H1 (cell line): ENCODE data around the gene NFIA. TPM values are rescaled to one million over a fixed set of nuclear protein-coding genes. Genes with fewer than 3 reads are reported as not detected.

Source experiments
- CTCF ChIA-PET: fragments of 300-600 bp; sonication (Branson Sonifier 250); formaldehyde crosslinking; loops from one replicate; lab custom pipeline; 2021; ENCODE audit not compliant: partially characterized antibody; lab: Charles Lee
- POLR2A ChIA-PET: fragments of 300-600 bp; sonication (Branson Sonifier 250); formaldehyde crosslinking; loops from one replicate; lab custom pipeline; 2021; ENCODE audit warnings: inconsistent platforms; ENCODE audit not compliant: partially characterized antibody; lab: Charles Lee
- DNase-seq, 2 experiments: peaks; one replicate each; pipeline versions ENCODE4 v3.0.0 to v3.0.0-alpha.2; 2010 to 2022; ENCODE audit warnings: low spot score in 2 of 2, low read depth in 1 of 2, mixed read lengths in 1 of 2
- FAIRE-seq: peaks from 2 replicates; lab custom pipeline; 2011; peaks lifted over from hg19 to GRCh38; lab: Jason Lieb, UNC
- H2AFZ ChIP-seq: 2 replicates; pipeline ENCODE4 v1.8.1; 2012; ENCODE audit warnings: low read length, inconsistent platforms
- H2AK5ac ChIP-seq: 2 replicates; pipeline ENCODE4 v1.6.1; 2013; ENCODE audit warnings: low read depth, low read length
- H2BK120ac ChIP-seq: replicated peaks from 2 replicates; pipeline ENCODE3; 2013; ENCODE audit warnings: low read depth, low read length, inconsistent platforms
- H2BK12ac ChIP-seq: 2 replicates; pipeline ENCODE4 v1.6.1; 2013; ENCODE audit warnings: low read depth, low read length
- H2BK15ac ChIP-seq: 2 replicates; pipeline ENCODE4 v1.6.1; 2013; ENCODE audit warnings: low read length
- H2BK20ac ChIP-seq: 2 replicates; pipeline ENCODE4 v1.6.1; 2013; ENCODE audit warnings: low read length
- H2BK5ac ChIP-seq: 2 replicates; pipeline ENCODE4 v1.6.1; 2013; ENCODE audit warnings: low read depth, low read length
- H3K14ac ChIP-seq: 2 replicates; pipeline ENCODE4 v1.6.1; 2013; ENCODE audit warnings: inconsistent platforms; ENCODE audit not compliant: insufficient read length
- H3K18ac ChIP-seq: 2 replicates; pipeline ENCODE4 v1.6.1; 2013; ENCODE audit warnings: low read length; ENCODE audit errors: extremely low read depth
- H3K23ac ChIP-seq: 2 replicates; pipeline ENCODE4 v1.6.1; 2013; ENCODE audit warnings: inconsistent platforms; ENCODE audit not compliant: insufficient read length
- H3K23me2 ChIP-seq: 2 replicates; pipeline ENCODE4 v1.6.1; 2013; ENCODE audit warnings: low read depth, low read length
- H3K27ac ChIP-seq: 2 replicates; pipeline ENCODE4 v1.6.1; 2011; ENCODE audit warnings: low read depth, low read length, inconsistent platforms
- H3K27me3 ChIP-seq, 4 experiments: replicated peaks in 1 of 4; 1 replicate in 1 of 4; 2 replicates in 3 of 4; pipeline versions ENCODE4 v1.6.1 to v1.8.1; 2011 to 2013; ENCODE audit warnings: low read length in 3 of 4, mild to moderate bottlenecking in 3 of 4, inconsistent platforms in 2 of 4, mixed read lengths in 2 of 4, moderate library complexity in 1 of 4; ENCODE audit not compliant: control insufficient read depth in 3 of 4, insufficient read depth in 3 of 4; ENCODE audit errors: extremely low read depth in 1 of 4
- H3K36me3 ChIP-seq, 4 experiments: 2 replicates each; pipeline versions ENCODE4 v1.6.1 to v1.8.1; 2011 to 2013; ENCODE audit warnings: mild to moderate bottlenecking in 4 of 4, low read length in 3 of 4, moderate library complexity in 2 of 4, control low read depth in 1 of 4, inconsistent platforms in 1 of 4; ENCODE audit not compliant: insufficient read depth in 4 of 4, control insufficient read depth in 2 of 4
- H3K4ac ChIP-seq: replicated peaks from 2 replicates; pipeline ENCODE3; 2013; ENCODE audit warnings: low read length, low read depth, mixed read lengths, inconsistent platforms; ENCODE audit not compliant: insufficient read length
- H3K4me1 ChIP-seq, 4 experiments: replicated peaks in 1 of 4; 1 replicate in 1 of 4; 2 replicates in 3 of 4; pipeline versions ENCODE4 v1.6.1 to v1.8.1; 2011 to 2013; ENCODE audit warnings: low read length in 3 of 4, inconsistent platforms in 2 of 4, mixed read lengths in 1 of 4; ENCODE audit not compliant: insufficient read depth in 4 of 4, control insufficient read depth in 3 of 4
- H3K4me2 ChIP-seq, 2 experiments: 2 replicates each; pipeline versions ENCODE4 v1.6.1 to v1.8.1; 2011 to 2013; ENCODE audit warnings: low read depth in 2 of 2, low read length in 2 of 2, control low read depth in 1 of 2, inconsistent platforms in 1 of 2, mild to moderate bottlenecking in 1 of 2; ENCODE audit not compliant: insufficient read depth in 1 of 2
- H3K4me3 ChIP-seq, 4 experiments: fragments of 200-600, 300-600 bp in 1 of 4; sonication (generic), shearing (Covaris generic), sonication (Bioruptor Twin) in 1 of 4; 2 replicates each; pipeline versions ENCODE4 v1.5.1 to v1.8.1; 2011 to 2016; ENCODE audit warnings: low read length in 4 of 4, low read depth in 3 of 4, control low read depth in 2 of 4, inconsistent platforms in 2 of 4, mild to moderate bottlenecking in 2 of 4, mixed read lengths in 1 of 4, moderate library complexity in 1 of 4; ENCODE audit not compliant: insufficient read depth in 2 of 4; ENCODE audit errors: extremely low read depth in 1 of 4
- H3K56ac ChIP-seq: replicated peaks from 2 replicates; pipeline ENCODE3; 2013; ENCODE audit warnings: low read depth, mild to moderate bottlenecking, mixed read lengths, low read length, inconsistent platforms; ENCODE audit not compliant: insufficient read length
- H3K79me1 ChIP-seq: 2 replicates; pipeline ENCODE4 v1.6.1; 2013; ENCODE audit warnings: low read depth, low read length, control low read depth
- H3K79me2 ChIP-seq, 2 experiments: 2 replicates each; pipeline versions ENCODE4 v1.6.1 to v1.8.1; 2012 to 2013; ENCODE audit warnings: low read length in 2 of 2, mild to moderate bottlenecking in 2 of 2, inconsistent platforms in 1 of 2; ENCODE audit not compliant: insufficient read depth in 2 of 2, control insufficient read depth in 1 of 2
- H3K9ac ChIP-seq, 4 experiments: replicated peaks in 1 of 4; 1 replicate in 1 of 4; 2 replicates in 3 of 4; pipeline versions ENCODE4 v1.6.1 to v1.8.1; 2011 to 2013; ENCODE audit warnings: low read depth in 3 of 4, low read length in 3 of 4, control low read depth in 2 of 4, mild to moderate bottlenecking in 2 of 4, moderate library complexity in 2 of 4, inconsistent platforms in 1 of 4; ENCODE audit errors: extremely low read depth in 1 of 4
- H3K9me3 ChIP-seq, 2 experiments: 2 replicates each; pipeline versions ENCODE4 v1.6.1 to v1.8.1; 2012 to 2013; ENCODE audit warnings: mild to moderate bottlenecking in 2 of 2, moderate library complexity in 2 of 2, control low read depth in 1 of 2, inconsistent platforms in 1 of 2, low read depth in 1 of 2, low read length in 1 of 2, mixed read lengths in 1 of 2; ENCODE audit not compliant: insufficient read depth in 2 of 2
- H4K20me1 ChIP-seq, 2 experiments: replicated peaks in 1 of 2; 2 replicates each; pipeline versions ENCODE3 to v1.8.1; 2011 to 2013; ENCODE audit warnings: inconsistent platforms in 2 of 2, low read length in 2 of 2, mild to moderate bottlenecking in 1 of 2; ENCODE audit not compliant: insufficient read depth in 2 of 2, control insufficient read depth in 1 of 2
- H4K5ac ChIP-seq: 2 replicates; pipeline ENCODE4 v1.6.1; 2013; ENCODE audit warnings: low read length, low read depth, mixed read lengths, inconsistent platforms; ENCODE audit not compliant: insufficient read length
- H4K8ac ChIP-seq: 2 replicates; pipeline ENCODE4 v1.8.0; 2013; ENCODE audit warnings: mild to moderate bottlenecking, moderate library complexity, low read length, inconsistent platforms; ENCODE audit not compliant: insufficient read depth; ENCODE audit errors: extremely low read depth
- H4K91ac ChIP-seq: replicated peaks from 2 replicates; pipeline ENCODE3; 2013; ENCODE audit warnings: low read length, mixed read lengths, inconsistent platforms; ENCODE audit not compliant: insufficient read length
- ASH2L ChIP-seq: fragments of 200-600, 300-600 bp; sonication (generic); IDR thresholded peaks from one replicate; pipeline ENCODE4 v1.7.1; 2017; ENCODE audit warnings: low read length
- BCL11A ChIP-seq, 2 experiments: IDR thresholded peaks; one replicate each; pipeline ENCODE4 v1.6.1; 2011; ENCODE audit warnings: low read depth in 2 of 2, low read length in 2 of 2, mild to moderate bottlenecking in 2 of 2
- CREB1 ChIP-seq: IDR thresholded peaks from 2 replicates; pipeline ENCODE4 v1.6.1; 2012; ENCODE audit warnings: inconsistent platforms
- GABPA ChIP-seq: IDR thresholded peaks from 2 replicates; pipeline ENCODE4 v1.6.1; 2011; ENCODE audit warnings: mild to moderate bottlenecking, low read length, moderate library complexity, borderline replicate concordance; ENCODE audit not compliant: insufficient read depth
- POLR2AphosphoS5 ChIP-seq: IDR thresholded peaks from 2 replicates; pipeline ENCODE4 v1.6.1; 2011; ENCODE audit warnings: low read depth, low read length
- WGBS, 2 experiments: shearing (Covaris generic) in 1 of 2; methylation state at CpG; one replicate each; pipeline versions ENCODE4 v1.1.6 to v1.1.7; 2013 to 2015; ENCODE audit warnings: low lambda C conversion rate in 2 of 2, mixed read lengths in 2 of 2, inconsistent platforms in 1 of 2, low coverage in 1 of 2, missing lambda C conversion rate in 1 of 2; ENCODE audit not compliant: insufficient replicate concordance in 2 of 2, insufficient coverage in 1 of 2, insufficient read length in 1 of 2; ENCODE audit errors: extremely low coverage in 1 of 2, missing lambda C conversion rate in 1 of 2; 5-methylcytosine and 5-hydroxymethylcytosine counted together
- polyA plus RNA-seq, 7 experiments: library from polyadenylated mRNA; depleted of rRNA in 3 of 7; stranded (reverse) in 5 of 7; unstranded in 2 of 7; fragments of >200 nt in 5 of 7; fragments of 200-250 nt in 2 of 7; gene quantifications; 1 replicate in 5 of 7; 2 replicates in 1 of 7; 4 replicates in 1 of 7; pipeline versions ENCODE4 v1.2.1 to v1.2.3, GENCODE V29; 2011 to 2013; ENCODE audit warnings: missing spikeins in 2 of 7, mixed read lengths in 2 of 7
- total RNA-seq: library from RNA; stranded (reverse); fragmentation: NEBNext Ultra II Directional; extraction: Animal tissue kit (Norgen Biotek cat#: 25700); gene quantifications from 2 replicates; pipeline ENCODE4 v1.2.1, GENCODE V29; 2021

NFIA gene
- total and polyA plus RNA-seq, 2 of the 8 experiments (the other 6 are each of a cell fraction or from before 2014, with no cell fraction given) = 1.8 to 2.3 TPM

GRCh38 chr1:61088163-61088974 lies 6.0 kb downstream of the NFIA start:
- WGBS, 2 experiments = 83% methylated on average over 25 of the region's 25 CpGs; no CpG with 5 or more reads in 1 of the 2 experiments
- H2BK120ac ChIP-seq = no peak overlapping the region
- H3K4me1 ChIP-seq = peaks cover 0 to 5% (median 0%) of the 10 kb centered on the region in 4 experiments; a peak in 1 of 7 replicates
- no peak overlapping the region for H3K9ac ChIP-seq
- H3K27ac ChIP-seq = no peak overlapping the region
- no peak overlapping the region for H4K91ac ChIP-seq
- TF ChIP-seq BCL11A (IDR thresholded peaks at IDR 0.05; ENCODE audit: low read depth in 2 of 2, low read length in 2 of 2) = no peak
- no peak for TF ChIP-seq POLR2AphosphoS5
- TF ChIP-seq ASH2L = no peak
- TF ChIP-seq CREB1 = no peak
- no peak for TF ChIP-seq GABPA
- TF ChIP-seq, all 59 proteins: peak for 0
- Histone ChIP-seq H4K5ac (no peak overlapping the region), H2BK15ac (no peak overlapping the region), H3K14ac (no peak overlapping the region), H3K4ac (no peak overlapping the region), H3K56ac (no peak overlapping the region), H3K36me3 (peaks cover 0 to 2% (median 0%) of the 10 kb centered on the region in 4 experiments; a peak in 1 of 8 replicates), H3K79me2 (no peaks in the 10 kb centered on the region), H3K23ac (no peak overlapping the region), H3K27me3 (peaks cover 5 to 20% (median 12%) of the 10 kb centered on the region in 4 experiments; a peak in 6 of 7 replicates), H3K23me2 (no peaks in the 10 kb centered on the region; the same call in 1 of the 2 replicates), H3K9me3 (no peaks in the 10 kb centered on the region), H3K4me3 (no peak overlapping the region), H2BK5ac (no peak overlapping the region), H4K8ac (peak overlapping the region; percentile 9; the same call in 1 of the 2 replicates), H3K4me2 (peak overlapping the region in 1 of 2 experiments; percentile 1; a peak in 1 of 4 replicates), H2AK5ac (no peak overlapping the region), H3K79me1 (no peaks in the 10 kb centered on the region; the same call in 1 of the 2 replicates), H3K18ac (no peak overlapping the region; the same call in 1 of the 2 replicates), H4K20me1 (no peaks in the 10 kb centered on the region), H2BK12ac (no peak overlapping the region; the same call in 1 of the 2 replicates), H2AFZ (no peak overlapping the region), H2BK20ac (no peak overlapping the region)
- POLR2A ChIA-PET = no interaction called here
- FAIRE-seq (peak; percentile 36), DNase-seq (no peak)
- CTCF ChIA-PET = interaction anchor here (1.0 to 1.2 kb wide), 2 partner anchors 39 kb away, joined by 3 to 4 read pairs; no protein-coding TSS in a partner anchor
